GM12878 (cell line): ENCODE measurements around the gene PREX1. TPM values are rescaled to one million over a fixed set of nuclear protein-coding genes. Genes with fewer than 3 reads are reported as not detected.
A peak's percentile ranks its signal among the peaks of the same experiment; 100 is the strongest.

Source experiments
- ATF3 ChIP-seq: IDR thresholded peaks from 2 replicates; pipeline ENCODE4 v1.6.1; 2011; ENCODE audit warnings: low read depth, mild to moderate bottlenecking, low read length, moderate library complexity, borderline replicate concordance; ENCODE audit errors: extremely low read depth
- BACH1 ChIP-seq: fragments of 450-650 bp; IDR thresholded peaks from 2 replicates; pipeline ENCODE4 v1.6.1; 2017; ENCODE audit warnings: mild to moderate bottlenecking, borderline replicate concordance
- BCLAF1 ChIP-seq: fragments of 450-650 bp; IDR thresholded peaks from 2 replicates; pipeline ENCODE4 v1.6.1; 2017; ENCODE audit warnings: antibody characterized with exemption, mild to moderate bottlenecking, moderate library complexity
- BHLHE40 ChIP-seq, 2 experiments: fragments of 450-650 bp in 1 of 2; IDR thresholded peaks; 2 replicates each; pipeline ENCODE4 v1.6.1; 2011 to 2017; ENCODE audit warnings: low read depth in 2 of 2, borderline replicate concordance in 1 of 2, improper control_type of control experiment in 1 of 2, low read length in 1 of 2, mild to moderate bottlenecking in 1 of 2
- CBFB ChIP-seq: IDR thresholded peaks from 2 replicates; pipeline ENCODE4 v1.6.1; 2016; ENCODE audit warnings: antibody characterized with exemption, low read depth
- CBX3 ChIP-seq: fragments of 200-600 bp; sonication (generic); IDR thresholded peaks from 2 replicates; pipeline ENCODE4 v1.6.1; 2016; ENCODE audit warnings: low read depth, borderline replicate concordance
- CHD4 ChIP-seq: fragments of 200-600 bp; sonication (generic); IDR thresholded peaks from 2 replicates; pipeline ENCODE4 v1.6.1; 2016; ENCODE audit warnings: mild to moderate bottlenecking
- IKZF1 ChIP-seq: fragments of 450-650 bp; conservative IDR thresholded peaks from 2 replicates; pipeline ENCODE4 v1.6.1; 2017; ENCODE audit warnings: antibody characterized with exemption, mild to moderate bottlenecking
- JUNB ChIP-seq: IDR thresholded peaks from 2 replicates; pipeline ENCODE4 v1.6.1; 2016; ENCODE audit warnings: antibody characterized with exemption, mild to moderate bottlenecking
- LARP7 ChIP-seq: fragments of 450-650 bp; IDR thresholded peaks from 2 replicates; pipeline ENCODE4 v1.6.1; 2017; ENCODE audit warnings: mild to moderate bottlenecking
- NFXL1 ChIP-seq: fragments of 450-650 bp; IDR thresholded peaks from 2 replicates; pipeline ENCODE4 v1.6.1; 2017; ENCODE audit warnings: antibody characterized with exemption, mild to moderate bottlenecking, borderline replicate concordance
- PBX3 ChIP-seq: IDR thresholded peaks from 2 replicates; pipeline ENCODE4 v1.6.1; 2011; ENCODE audit warnings: mild to moderate bottlenecking, low read depth, low read length, moderate library complexity; ENCODE audit not compliant: insufficient replicate concordance
- POLR2A ChIP-seq: IDR thresholded peaks from 2 replicates; pipeline ENCODE4 v1.6.1; 2011; ENCODE audit warnings: low read depth, mild to moderate bottlenecking, low read length
- POLR2AphosphoS5 ChIP-seq: IDR thresholded peaks from 2 replicates; pipeline ENCODE4 v1.6.1; 2011; ENCODE audit warnings: mild to moderate bottlenecking, low read length, inconsistent platforms
- RAD21 ChIP-seq: IDR thresholded peaks from 2 replicates; pipeline ENCODE4 v1.6.1; 2011; ENCODE audit warnings: mild to moderate bottlenecking, low read depth, low read length, moderate library complexity; ENCODE audit not compliant: insufficient read depth
- RB1 ChIP-seq: fragments of 450-650 bp; formaldehyde crosslinking; IDR thresholded peaks from 2 replicates; pipeline ENCODE4 v1.6.1; 2017; ENCODE audit warnings: mild to moderate bottlenecking, borderline replicate concordance
- RELA ChIP-seq: fragments of 450-650 bp; IDR thresholded peaks from 2 replicates; pipeline ENCODE4 v1.8.0; 2014; ENCODE audit warnings: borderline replicate concordance; ENCODE audit not compliant: partially characterized antibody
- SMC3 ChIP-seq: IDR thresholded peaks from 2 replicates; pipeline ENCODE4 v1.6.1; 2011; ENCODE audit warnings: low read length, improper control_type of control experiment, borderline replicate concordance
- SREBF1 ChIP-seq: IDR thresholded peaks from 2 replicates; pipeline ENCODE4 v1.6.1; 2012; ENCODE audit warnings: mild to moderate bottlenecking, low read length
- SREBF2 ChIP-seq: IDR thresholded peaks from 2 replicates; pipeline ENCODE4 v1.6.1; 2012; ENCODE audit warnings: mild to moderate bottlenecking, low read length
- TCF3 ChIP-seq: IDR thresholded peaks from 2 replicates; pipeline ENCODE4 v1.6.1; 2012; ENCODE audit warnings: low read depth, mild to moderate bottlenecking, low read length, borderline replicate concordance; ENCODE audit not compliant: insufficient read depth
- YBX1 ChIP-seq: fragments of 450-650 bp; IDR thresholded peaks from 2 replicates; pipeline ENCODE4 v1.6.1; 2016; ENCODE audit warnings: antibody characterized with exemption
- ZBTB4 ChIP-seq: fragments of 450-650 bp; formaldehyde crosslinking; IDR thresholded peaks from 2 replicates; pipeline ENCODE4 v1.4.0; 2022; ENCODE audit warnings: mild to moderate bottlenecking, moderate library complexity
- ZNF217 ChIP-seq: fragments of 450-650 bp; IDR thresholded peaks from 2 replicates; pipeline ENCODE4 v1.6.1; 2017; ENCODE audit warnings: antibody characterized with exemption, mild to moderate bottlenecking
- ZNF24 ChIP-seq: fragments of 450-650 bp; IDR thresholded peaks from 2 replicates; pipeline ENCODE4 v1.6.1; 2017; ENCODE audit warnings: antibody characterized with exemption, mild to moderate bottlenecking
- ZNF274 ChIP-seq: IDR thresholded peaks from one replicate; pipeline ENCODE4 v1.8.0; 2011; ENCODE audit not compliant: insufficient read length, insufficient read depth
- ZNF384 ChIP-seq: IDR thresholded peaks from 2 replicates; pipeline ENCODE4 v1.6.1; 2012; ENCODE audit warnings: low read depth, mild to moderate bottlenecking, low read length, improper control_type of control experiment, borderline replicate concordance
- polyA plus RNA-seq, 11 experiments: library from polyadenylated mRNA; depleted of rRNA in 4 of 11; unstranded in 6 of 11; stranded (reverse) in 5 of 11; fragments of >200 nt; fragmentation: Nextera tagmentation in 4 of 11; fragmentation: Illumina TruSeq in 1 of 11; extraction: Ambion mirVana in 4 of 11; extraction: Trizol in 1 of 11; gene quantifications; 1 replicate in 1 of 11; 2 replicates in 10 of 11; pipeline versions ENCODE4 v1.2.1 to v1.2.3, GENCODE V29; 2011 to 2016; ENCODE audit warnings: inconsistent platforms in 2 of 11, missing spikeins in 2 of 11, low read depth in 1 of 11
- total RNA-seq, 4 experiments: library from RNA; depleted of rRNA in 3 of 4; stranded (reverse); fragments of >200 nt in 3 of 4; fragmentation: Illumina TruSeq in 1 of 4; extraction: Trizol in 1 of 4; gene quantifications; 2 replicates each; pipeline versions ENCODE4 v1.2.1 to v1.2.3, GENCODE V29; 2013 to 2021

The PREX1 gene
- total and polyA plus RNA-seq, 10 of the 15 experiments (the other 5 are each of a cell fraction or from before 2014, with no cell fraction given) = 2.6 to 114 (median 38.9) TPM

DNA sequence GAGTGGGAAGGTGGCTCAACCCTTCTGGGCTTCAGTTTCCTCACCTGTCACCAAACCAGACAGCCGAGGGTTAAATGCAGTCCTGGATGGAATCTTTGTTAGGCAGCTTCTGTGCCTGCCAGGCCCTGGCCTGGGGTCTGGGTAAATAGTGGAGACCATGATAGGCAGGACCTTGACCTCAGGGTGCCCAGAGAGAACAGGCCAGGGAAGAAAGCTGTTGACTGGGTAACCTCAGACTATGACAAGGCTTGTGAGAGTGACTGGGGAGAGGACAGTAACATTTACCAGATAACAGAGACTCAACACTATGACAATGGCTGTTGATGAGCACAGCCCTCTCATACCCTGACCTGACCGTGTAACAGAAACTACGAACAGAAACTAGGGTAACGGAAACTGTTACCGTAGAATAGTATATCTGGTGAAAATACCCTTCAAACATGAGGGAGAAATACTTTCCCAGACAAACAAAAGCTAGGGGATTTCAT, 218.3 kb downstream of the PREX1 start (continued):
- TF ChIP-seq SREBF2 (no peak), BACH1 (0 out of 2 replicates have a peak, but pooled peaks have one; percentile 32), RELA (no peak), TCF3 (no peak), BHLHE40 (IDR thresholded peaks at IDR 0.05; ENCODE audit: borderline replicate concordance in 1 of 2, low read depth in 2 of 2, low read length in 1 of 2) (no peak), ZNF217 (no peak), POLR2A (no peak), PBX3 (no peak), CHD4 (no peak), ZBTB4 (CRISPR knock-in tag) (no peak), LARP7 (no peak), ZNF384 (no peak), POLR2AphosphoS5 (peak; percentile 45; the same call in 1 of the 2 replicates), RAD21 (no peak), ZNF24 (no peak), CBX3 (no peak), CBFB (no peak), SREBF1 (no peak), BCLAF1 (no peak), ATF3 (no peak), SMC3 (no peak), ZNF274 (no peak), IKZF1 (0 out of 2 replicates have a peak, but pooled peaks have one; percentile 42), JUNB (no peak), NFXL1 (no peak), RB1 (no peak; the same call in 1 of the 2 replicates), YBX1 (no peak)
